Upper lobe of left lung (tissue), 6 donors: ENCODE data around the gene EHD3. TPM values are rescaled to one million over a fixed set of nuclear protein-coding genes. Genes with fewer than 3 reads are reported as not detected.

ENCODE experiments used
- ATAC-seq, 2 donors: fragments of 200-7000 bp; cut with Tn5 transposase; one replicate each; pipeline ENCODE4 v1.9.1; 2022; ENCODE audit warnings: mild to moderate bottlenecking in 2 of 2, moderate library complexity in 2 of 2; ENCODE audit not compliant: low FRiP score in 2 of 2
- DNase-seq, 2 donors: peaks; one replicate each; pipeline ENCODE4 v3.0.0-alpha.2; 2019 to 2020
- H3K27ac ChIP-seq, 4 donors: fragments of 200-600 bp; sonication (generic); one replicate each; pipeline ENCODE4 v1.5.1; 2016 to 2019
- H3K27me3 ChIP-seq, 4 donors: fragments of 200-600 bp; sonication (generic); one replicate each; pipeline ENCODE4 v1.5.1; 2017 to 2019
- H3K36me3 ChIP-seq, 4 donors: fragments of 200-600 bp; sonication (generic); one replicate each; pipeline ENCODE4 v1.5.1; 2016 to 2019
- H3K4me1 ChIP-seq, 4 donors: fragments of 200-600 bp; sonication (generic); one replicate each; pipeline ENCODE4 v1.5.1; 2018 to 2019
- H3K4me3 ChIP-seq, 4 donors: fragments of 200-600 bp; sonication (generic); one replicate each; pipeline ENCODE4 v1.5.1; 2017 to 2019; ENCODE audit warnings: mild to moderate bottlenecking in 2 of 4, moderate library complexity in 1 of 4
- H3K9me3 ChIP-seq, 4 donors: fragments of 200-600 bp; sonication (generic); one replicate each; pipeline ENCODE4 v1.5.1; 2018 to 2019
- CTCF ChIP-seq, 6 experiments: fragments of 450-650 bp in 4 of 6; fragments of 200-600 bp in 2 of 6; sonication (generic) in 2 of 6; IDR thresholded peaks; one replicate each; pipeline ENCODE4 v1.5.1; 2016 to 2019; ENCODE audit warnings: antibody characterized with exemption in 6 of 6
- EP300 ChIP-seq, 4 donors: sonication (generic); formaldehyde crosslinking; IDR thresholded peaks; one replicate each; pipeline ENCODE4 v1.5.1; 2017; ENCODE audit warnings: antibody characterized with exemption in 4 of 4, control low read depth in 2 of 4
- POLR2A ChIP-seq, 4 donors: fragments of 450-650 bp; IDR thresholded peaks; one replicate each; pipeline ENCODE4 v1.5.1; 2016 to 2017; ENCODE audit warnings: antibody characterized with exemption in 4 of 4, mild to moderate bottlenecking in 2 of 4
- POLR2AphosphoS5 ChIP-seq, 2 donors: sonication (generic); formaldehyde crosslinking; IDR thresholded peaks; one replicate each; pipeline ENCODE4 v1.5.1; 2017; ENCODE audit warnings: antibody characterized with exemption in 2 of 2
- WGBS, 2 donors: methylation state at CpG; one replicate each; pipeline ENCODE4 v1.1.5; 2017 to 2018; 5-methylcytosine and 5-hydroxymethylcytosine counted together
- small RNA-seq, 4 donors: library from RNA; depleted of rRNA; stranded (forward); fragments of <200 nt; gene quantifications; one replicate each; pipeline ENCODE3, GENCODE V24; 2016
- total RNA-seq, 6 donors: library from RNA; depleted of rRNA in 4 of 6; stranded (reverse); fragments of >200 nt in 4 of 6; gene quantifications; one replicate each; pipeline versions ENCODE4 v1.1.0 to v1.2.1, GENCODE V29; 2016 to 2021
- donor health status: DM: no; HTN: no; CAD: no; lungs with moderate emphysema.
- donor health status: DM: no; HTN: yes; CAD: no; lungs with severe emphysema.

The EHD3 gene
- total RNA-seq, 6 donors from 2014 or later: 3.7 to 12.5 (median 7.3) TPM

GRCh38 chr2:31317396-31317795 lies 83.4 kb downstream of the EHD3 start:
- H3K36me3 ChIP-seq: no peaks in the 10 kb centered on the region
- no peak for ATAC-seq
- H3K4me3 ChIP-seq: no peak overlapping the region
- no peaks in the 10 kb centered on the region for H3K27me3 ChIP-seq
- H3K9me3 ChIP-seq: no peaks in the 10 kb centered on the region
- peaks cover 30 to 37% (median 35%) of the 10 kb centered on the region in 4 donors for H3K4me1 ChIP-seq
- DNase-seq: no peak
- WGBS, 2 donors: 60 to 75% methylated on average over 3 of the region's 3 CpGs
- H3K27ac ChIP-seq: peak overlapping the region in 1 of 4 donors; percentile 81
- TF ChIP-seq EP300 (IDR thresholded peaks at IDR 0.05) (no peak), POLR2AphosphoS5 (IDR thresholded peaks at IDR 0.05) (no peak), CTCF (IDR thresholded peaks at IDR 0.05) (no peak), POLR2A (IDR thresholded peaks at IDR 0.05) (no peak)

- H3K27me3 ChIP-seq: no peaks in the 10 kb centered on the region
- peak in 1 of 2 donors; percentile 49 for DNase-seq
- H3K4me3 ChIP-seq: no peak overlapping the region
- no peak for TF ChIP-seq POLR2AphosphoS5 (IDR thresholded peaks at IDR 0.05)
- TF ChIP-seq CTCF (IDR thresholded peaks at IDR 0.05): no peak
- no peak for TF ChIP-seq POLR2A (IDR thresholded peaks at IDR 0.05)
- no peak for TF ChIP-seq EP300 (IDR thresholded peaks at IDR 0.05)
- peaks cover 36 to 38% (median 37%) of the 10 kb centered on the region in 4 donors for H3K4me1 ChIP-seq
- 53 to 55% methylated on average over 10 to 11 of the region's 11 CpGs for WGBS, 2 donors
- no peaks in the 10 kb centered on the region for H3K9me3 ChIP-seq
- ATAC-seq: peak in 1 of 2 donors; percentile 81
- H3K27ac ChIP-seq: peak overlapping the region; percentile 69 to 84 (median 82)
- H3K36me3 ChIP-seq: no peaks in the 10 kb centered on the region
Measured at GRCh38 chr2:31318361-31319336, 84.7 kb downstream of the EHD3 start.

Small RNAs within 50 kb of the gene (small RNA-seq; reads per million reads assigned to genes)
- gene RNA5SP90: 0 reads per million in 4 donors

Other genes starting within 250 kb of the EHD3 start
- 1 to 10 TPM in 4 of 6 donors, under 1 TPM in 1, not detected in 1; 0.98 to 2.6 (median 1.4) TPM for gene GALNT14, start 95.7 kb upstream of the EHD3 start, total RNA-seq
- 1 to 10 TPM in 1 of 6 donors, under 1 TPM in 5; 0.11 to 1.0 (median 0.27) TPM for gene CAPN14, start 16.6 kb upstream of the EHD3 start, total RNA-seq
- gene XDH, start 180.6 kb downstream of the EHD3 start, total RNA-seq: 1 to 10 TPM in 2 of 6 donors, under 1 TPM in 3, not detected in 1; 0.30 to 2.9 (median 0.67) TPM